Measurements from ENCODE around the gene NEK3.
"Not testable (repeated sequence)": the region's sequence is repeated elsewhere in the genome, so short reads cannot be mapped to it uniquely, and the experiment has no call there.

DNA sequence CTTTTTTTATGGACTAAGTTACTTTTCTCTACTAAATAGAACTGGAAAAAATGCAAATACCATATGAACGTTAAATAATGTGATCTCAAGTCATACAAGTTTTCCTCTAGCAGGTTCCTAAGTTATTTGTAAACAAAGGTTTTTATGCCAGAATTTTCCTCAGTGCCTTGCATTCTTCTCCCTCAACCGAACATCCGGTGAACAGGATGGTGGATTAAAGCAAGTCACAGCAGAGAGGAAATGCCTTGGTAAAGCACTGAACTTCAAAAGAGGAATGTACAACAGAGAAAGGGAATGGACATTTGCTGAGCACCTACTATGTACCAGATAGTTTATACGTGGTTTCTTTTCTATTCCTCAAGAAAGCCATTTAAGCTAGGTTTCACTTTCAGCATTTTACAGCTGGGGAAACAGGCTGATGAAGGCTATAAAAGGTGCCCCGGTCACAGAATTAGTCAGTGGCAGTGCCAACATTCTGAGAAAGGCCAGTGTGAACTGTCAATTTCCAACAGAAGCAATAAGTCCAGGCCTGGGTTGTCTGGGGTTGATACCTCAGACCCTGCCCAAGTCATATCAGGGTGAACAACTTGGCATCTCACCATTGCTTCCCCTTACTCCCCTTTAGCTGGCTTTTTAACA, 22.0 kb upstream of the NEK3 start:
- TF ChIP-seq CTCF (IDR thresholded peaks at IDR 0.05 in 4 of 5, conservative IDR thresholded peaks at IDR 0.05 in 1 of 5); POLR2A (IDR thresholded peaks at IDR 0.05): not testable (repeated sequence)
